Mesothelial cell of epicardium (in vitro differentiated cells): ENCODE results near the gene KAT7. TPM values are rescaled to one million over a fixed set of nuclear protein-coding genes. Genes with fewer than 3 reads are reported as not detected.

Source experiments
- DNase-seq, 2 experiments: peaks; one replicate each; pipeline ENCODE4 v3.0.0; 2021; ENCODE audit warnings: low spot score in 2 of 2; ENCODE audit not compliant: unreplicated experiment in 2 of 2
- H3K27ac Mint-ChIP-seq: 2 replicates; pipeline ENCODE4 v1.8.0; 2021; ENCODE audit warnings: mixed read lengths
- H3K27me3 Mint-ChIP-seq: 2 replicates; pipeline ENCODE4 v1.8.0; 2021; ENCODE audit warnings: low read depth, mixed read lengths
- H3K36me3 Mint-ChIP-seq: 2 replicates; pipeline ENCODE4 v1.8.0; 2021; ENCODE audit warnings: mixed read lengths
- H3K4me1 Mint-ChIP-seq: 2 replicates; pipeline ENCODE4 v1.8.0; 2021; ENCODE audit warnings: mixed read lengths
- H3K4me3 Mint-ChIP-seq: 2 replicates; pipeline ENCODE4 v1.8.0; 2021; ENCODE audit warnings: mild to moderate bottlenecking, moderate library complexity, mixed read lengths
- H3K9me3 Mint-ChIP-seq: 2 replicates; pipeline ENCODE4 v1.8.0; 2021; ENCODE audit warnings: mixed read lengths
- CTCF ChIP-seq: fragments of 200-600 bp; sonication (generic); IDR thresholded peaks from one replicate; pipeline ENCODE4 v1.5.0; 2021; ENCODE audit warnings: antibody characterized with exemption; ENCODE audit not compliant: unreplicated experiment
- total RNA-seq: library from RNA; stranded (reverse); gene quantifications from 3 replicates; pipeline ENCODE4 v1.2.1, GENCODE V29; 2021

KAT7 gene
- total RNA-seq, 1 donor from 2014 or later = 66.7 TPM

GRCh38 chr17:49819138-49819537, 30.7 kb downstream of the KAT7 start:
- Mint-ChIP-seq H3K4me3 (no peak overlapping the region), H3K4me1 (peaks cover 26% of the 10 kb centered on the region), H3K27ac (no peak overlapping the region), H3K27me3 (no peaks in the 10 kb centered on the region), H3K36me3 (peaks cover 27% of the 10 kb centered on the region), H3K9me3 (no peaks in the 10 kb centered on the region)
- TF ChIP-seq CTCF = no peak
- DNase-seq = no peak

- H3K27me3 Mint-ChIP-seq = no peaks in the 10 kb centered on the region
- H3K9me3 Mint-ChIP-seq = no peaks in the 10 kb centered on the region
- no peak overlapping the region for H3K4me3 Mint-ChIP-seq
- no peak for TF ChIP-seq CTCF
- DNase-seq = no peak
- H3K36me3 Mint-ChIP-seq = peaks cover 27% of the 10 kb centered on the region
- no peak overlapping the region for H3K27ac Mint-ChIP-seq
- peaks cover 26% of the 10 kb centered on the region for H3K4me1 Mint-ChIP-seq
These were observed 31.2 kb downstream of the KAT7 start for GRCh38 chr17:49819651-49820050.

GRCh38 chr17:49820773-49821172, 32.3 kb downstream of the KAT7 start:
- H3K27ac Mint-ChIP-seq = no peak overlapping the region

GRCh38 chr17:49821466-49821865, 33.0 kb downstream of the KAT7 start:
- Mint-ChIP-seq H3K4me1 (peaks cover 13% of the 10 kb centered on the region), H3K27me3 (no peaks in the 10 kb centered on the region), H3K36me3 (peaks cover 40% of the 10 kb centered on the region), H3K27ac (peak overlapping the region; percentile 66), H3K4me3 (no peak overlapping the region), H3K9me3 (no peaks in the 10 kb centered on the region)
- no peak for TF ChIP-seq CTCF
- DNase-seq = no peak

More at GRCh38 chr17:49820773-49821172, 32.3 kb downstream of the KAT7 start:
- Mint-ChIP-seq H3K36me3 (peaks cover 33% of the 10 kb centered on the region), H3K9me3 (no peaks in the 10 kb centered on the region), H3K4me1 (peaks cover 17% of the 10 kb centered on the region), H3K27me3 (no peaks in the 10 kb centered on the region), H3K4me3 (no peak overlapping the region)
- no peak for DNase-seq
- TF ChIP-seq CTCF = no peak

GRCh38 chr17:49821916-49822315, 33.4 kb downstream of the KAT7 start:
- Mint-ChIP-seq H3K27ac (peak overlapping the region; percentile 66), H3K4me3 (no peak overlapping the region), H3K36me3 (peaks cover 36% of the 10 kb centered on the region), H3K9me3 (no peaks in the 10 kb centered on the region), H3K4me1 (peaks cover 13% of the 10 kb centered on the region), H3K27me3 (no peaks in the 10 kb centered on the region)
- TF ChIP-seq CTCF = no peak
- no peak for DNase-seq

GRCh38 chr17:49822829-49823228, 34.3 kb downstream of the KAT7 start:
- no peaks in the 10 kb centered on the region for H3K27me3 Mint-ChIP-seq
- H3K9me3 Mint-ChIP-seq = no peaks in the 10 kb centered on the region
- H3K27ac Mint-ChIP-seq = no peak overlapping the region
- H3K4me1 Mint-ChIP-seq = peaks cover 13% of the 10 kb centered on the region
- H3K36me3 Mint-ChIP-seq = peaks cover 43% of the 10 kb centered on the region
- DNase-seq = no peak
- no peak overlapping the region for H3K4me3 Mint-ChIP-seq
- TF ChIP-seq CTCF = no peak
